WTC11 (cell line): ENCODE data around the gene CPEB3. TPM values are rescaled to one million over a fixed set of nuclear protein-coding genes. Genes with fewer than 3 reads are reported as not detected.

Experiments used
- ATAC-seq: fragments of 200-7000 bp; cut with Tn5 transposase; 2 replicates; pipeline ENCODE4 v1.10.0; 2021; ENCODE audit warnings: mild to moderate bottlenecking, moderate library complexity
- CTCF ChIA-PET: fragments of 300-600 bp; sonication (Branson Sonifier 250); formaldehyde crosslinking; loops from one replicate; lab custom pipeline; 2021; ENCODE audit warnings: antibody characterized with exemption; lab: Charles Lee
- POLR2A ChIA-PET: fragments of 350-600 bp; sonication (Branson Sonifier 250); formaldehyde crosslinking; loops from one replicate; lab custom pipeline; 2021; ENCODE audit warnings: antibody characterized with exemption; lab: Charles Lee
- DNase-seq: peaks from one replicate; pipeline ENCODE4 v3.0.0; 2021; ENCODE audit warnings: low spot score
- H3K27ac Mint-ChIP-seq: 2 replicates; pipeline ENCODE4 v1.8.0; 2021; ENCODE audit warnings: mixed read lengths
- H3K27me3 Mint-ChIP-seq: 2 replicates; pipeline ENCODE4 v1.8.0; 2021; ENCODE audit warnings: low read depth, mild to moderate bottlenecking, moderate library complexity, mixed read lengths
- H3K36me3 Mint-ChIP-seq: 2 replicates; pipeline ENCODE4 v1.8.0; 2021; ENCODE audit warnings: mixed read lengths
- H3K4me1 Mint-ChIP-seq: 2 replicates; pipeline ENCODE4 v1.8.0; 2022; ENCODE audit warnings: mixed read lengths
- H3K4me3 Mint-ChIP-seq: 2 replicates; pipeline ENCODE4 v1.8.0; 2021; ENCODE audit warnings: mild to moderate bottlenecking, moderate library complexity, mixed read lengths
- H3K9me3 Mint-ChIP-seq: 2 replicates; pipeline ENCODE4 v1.8.0; 2021; ENCODE audit warnings: mixed read lengths
- CTCF ChIP-seq: fragments of 200-600 bp; IDR thresholded peaks from 2 replicates; pipeline ENCODE4 v1.8.0; 2022; ENCODE audit warnings: antibody characterized with exemption
- ERG ChIP-seq: fragments of 250-450 bp; sonication (Bioruptor Pico); IDR thresholded peaks from 2 replicates; pipeline ENCODE4 v1.8.0; 2021; ENCODE audit warnings: mild to moderate bottlenecking
- ESRRA ChIP-seq: sonication (generic); formaldehyde crosslinking; IDR thresholded peaks from 2 replicates; pipeline ENCODE4 v1.8.1; 2022; ENCODE audit warnings: mild to moderate bottlenecking, missing genetic modification reagents, borderline replicate concordance
- FOXJ3 ChIP-seq: sonication (generic); formaldehyde crosslinking; IDR thresholded peaks from 2 replicates; pipeline ENCODE4 v1.9.0; 2021; ENCODE audit warnings: missing genetic modification reagents, mild to moderate bottlenecking, borderline replicate concordance
- HMGA2 ChIP-seq: fragments of 250-450 bp; sonication (Bioruptor Pico); IDR thresholded peaks from 2 replicates; pipeline ENCODE4 v1.4.0; 2021; ENCODE audit warnings: mild to moderate bottlenecking, moderate library complexity
- HMGXB4 ChIP-seq: sonication (generic); formaldehyde crosslinking; IDR thresholded peaks from 2 replicates; pipeline ENCODE4 v1.8.1; 2023; ENCODE audit warnings: mild to moderate bottlenecking, moderate library complexity, missing genetic modification reagents
- MAX ChIP-seq: sonication (generic); formaldehyde crosslinking; IDR thresholded peaks from 2 replicates; pipeline ENCODE4 v1.8.0; 2022; ENCODE audit warnings: mild to moderate bottlenecking, missing genetic modification reagents
- PRDM15 ChIP-seq: sonication (generic); formaldehyde crosslinking; IDR thresholded peaks from 2 replicates; pipeline ENCODE4 v1.8.0; 2022; ENCODE audit warnings: missing genetic modification reagents
- PRRX2 ChIP-seq: fragments of 250-450 bp; sonication (Bioruptor Pico); IDR thresholded peaks from 2 replicates; pipeline ENCODE4 v1.8.0; 2021; ENCODE audit warnings: mild to moderate bottlenecking
- SMAD4 ChIP-seq: sonication (generic); formaldehyde crosslinking; IDR thresholded peaks from 2 replicates; pipeline ENCODE4 v1.8.0; 2022; ENCODE audit warnings: mild to moderate bottlenecking, missing genetic modification reagents
- TEAD4 ChIP-seq: sonication (generic); formaldehyde crosslinking; IDR thresholded peaks from 2 replicates; pipeline ENCODE4 v1.8.0; 2022; ENCODE audit warnings: mild to moderate bottlenecking, missing genetic modification reagents
- USF1 ChIP-seq: sonication (generic); formaldehyde crosslinking; IDR thresholded peaks from 2 replicates; pipeline ENCODE4 v1.8.0; 2022; ENCODE audit warnings: mild to moderate bottlenecking, missing genetic modification reagents
- ZMAT4 ChIP-seq: fragments of 250-450 bp; sonication (Bioruptor Pico); IDR thresholded peaks from 2 replicates; pipeline ENCODE4 v1.9.0; 2021; ENCODE audit warnings: mild to moderate bottlenecking
- ZNF121 ChIP-seq: sonication (generic); formaldehyde crosslinking; IDR thresholded peaks from 2 replicates; pipeline ENCODE4 v1.8.0; 2023; ENCODE audit warnings: missing genetic modification reagents
- ZNF219 ChIP-seq: sonication (generic); formaldehyde crosslinking; IDR thresholded peaks from 2 replicates; pipeline ENCODE4 v1.8.0; 2023; ENCODE audit warnings: missing genetic modification reagents, mild to moderate bottlenecking, borderline replicate concordance
- ZNF425 ChIP-seq: fragments of 250-450 bp; sonication (Bioruptor Pico); conservative IDR thresholded peaks from 2 replicates; pipeline ENCODE4 v1.9.0; 2021; ENCODE audit warnings: mild to moderate bottlenecking
- ZNF512 ChIP-seq: sonication (generic); formaldehyde crosslinking; IDR thresholded peaks from 2 replicates; pipeline ENCODE4 v1.8.1; 2022; ENCODE audit warnings: missing genetic modification reagents, borderline replicate concordance
- total RNA-seq: library from RNA; stranded (reverse); gene quantifications from 3 replicates; pipeline ENCODE4 v1.2.3, GENCODE V29; 2021

The CPEB3 gene
- total RNA-seq, 1 experiment from 2014 or later = 2.4 TPM

- TF ChIP-seq MAX (CRISPR knock-in tag) (no peak), ZNF512 (CRISPR knock-in tag) (no peak), ERG (CRISPR knock-in tag) (no peak), PRRX2 (CRISPR knock-in tag) (no peak), FOXJ3 (CRISPR knock-in tag) (no peak)
- TF ChIP-seq, all 79 proteins: peak for 0
Measured at GRCh38 chr10:92052741-92053140, 238.1 kb downstream of the CPEB3 start (continued).

- no peaks in the 10 kb centered on the region for H3K9me3 Mint-ChIP-seq
- 0 out of 2 replicates have a peak, but pooled peaks cover 3% of the 10 kb centered on the region for H3K4me1 Mint-ChIP-seq
- H3K27ac Mint-ChIP-seq = no peak overlapping the region
- no peak for DNase-seq
- no peak overlapping the region for H3K4me3 Mint-ChIP-seq
- H3K27me3 Mint-ChIP-seq = no peaks in the 10 kb centered on the region
- no peak for ATAC-seq
- ChIA-PET POLR2A (no interaction called here), CTCF (interaction anchor here (0.6 to 1.0 kb wide), 2 partner anchors 14 to 28 kb away, joined by 3 to 4 read pairs; no protein-coding TSS in a partner anchor)
- no peaks in the 10 kb centered on the region for H3K36me3 Mint-ChIP-seq
- TF ChIP-seq ZNF425 (CRISPR knock-in tag) (no peak), TEAD4 (CRISPR knock-in tag) (no peak)
Measured at GRCh38 chr10:92052088-92052487, 238.8 kb downstream of the CPEB3 start.

GRCh38 chr10:92047215-92047614, 243.7 kb downstream of the CPEB3 start:
- H3K4me3 Mint-ChIP-seq = no peak overlapping the region
- CTCF ChIA-PET = no interaction called here
- POLR2A ChIA-PET = no interaction called here

More at GRCh38 chr10:92047215-92047614, 243.7 kb downstream of the CPEB3 start:
- H3K27me3 Mint-ChIP-seq = 0 out of 2 replicates have a peak, but pooled peaks cover 4% of the 10 kb centered on the region
- H3K27ac Mint-ChIP-seq = no peak overlapping the region
- peaks cover 17% of the 10 kb centered on the region for H3K4me1 Mint-ChIP-seq
- H3K9me3 Mint-ChIP-seq = no peaks in the 10 kb centered on the region
- DNase-seq (no peak), ATAC-seq (no peak)
- no peaks in the 10 kb centered on the region for H3K36me3 Mint-ChIP-seq
- TF ChIP-seq ZNF121 (no peak), ZMAT4 (CRISPR knock-in tag) (no peak), CTCF (no peak), HMGXB4 (CRISPR knock-in tag) (no peak), HMGA2 (CRISPR knock-in tag) (no peak), ESRRA (CRISPR knock-in tag) (no peak), SMAD4 (CRISPR knock-in tag) (no peak), PRDM15 (CRISPR knock-in tag) (no peak), ZNF219 (no peak), USF1 (CRISPR knock-in tag) (no peak), MAX (CRISPR knock-in tag) (no peak)
- TF ChIP-seq, all 79 proteins: peak for 0
